Glomerular endothelial cell (primary cell): ENCODE data around the gene HADHA. TPM values are rescaled to one million over a fixed set of nuclear protein-coding genes. Genes with fewer than 3 reads are reported as not detected.
"Not testable (repeated sequence)": the region's sequence is repeated elsewhere in the genome, so short reads cannot be mapped to it uniquely, and the experiment has no call there.

Source experiments
- DNase-seq: peaks from one replicate; pipeline ENCODE4 v3.0.0-alpha.2; 2011; ENCODE audit warnings: low read depth, low spot score; ENCODE audit errors: extremely low read depth
- total RNA-seq: library from RNA; depleted of rRNA; stranded (reverse); fragments of >200 nt; gene quantifications from 2 replicates; pipeline ENCODE4 v1.2.3, GENCODE V29; 2015

Gene HADHA
- 144 and 152 TPM in 2 replicates for total RNA-seq

- no peak for DNase-seq
Observed at GRCh38 chr2:26244309-26245230, at the start of gene HADHA, which contains the start of gene HADHB. TSS of gene HADHA (minus strand) at chr2:26244632. CDS start at chr2:26244596, 36 bp downstream. TSS of gene HADHB (plus strand) at chr2:26244939. CDS start at chr2:26254255, 9,316 bp downstream.

GRCh38 chr2:26292646-26293045 lies 48.2 kb upstream of the HADHA start:
- no peak for DNase-seq

GRCh38 chr2:26290001-26290400 lies 45.6 kb upstream of the HADHA start:
- DNase-seq, result no peak

- no peak for DNase-seq
Observed at GRCh38 chr2:26285931-26286330, 41.5 kb upstream of the HADHA start.

- no peak for DNase-seq
Observed at GRCh38 chr2:26284132-26284531, 39.7 kb upstream of the HADHA start.

- DNase-seq, result no peak
Observed at GRCh38 chr2:26283606-26284005, 39.2 kb upstream of the HADHA start.

GRCh38 chr2:26281226-26281625 lies 36.8 kb upstream of the HADHA start:
- DNase-seq, result no peak

GRCh38 chr2:26279886-26280285 lies 35.5 kb upstream of the HADHA start:
- no peak for DNase-seq

GRCh38 chr2:26276484-26277227 lies 32.2 kb upstream of the HADHA start:
- no peak for DNase-seq

- DNase-seq, result peak; percentile 87
Observed at GRCh38 chr2:26274058-26274613, 29.7 kb upstream of the HADHA start.

GRCh38 chr2:26273501-26273900 lies 29.1 kb upstream of the HADHA start:
- DNase-seq, result no peak

- DNase-seq, result no peak
Observed at GRCh38 chr2:26270373-26270772, 25.9 kb upstream of the HADHA start.

- no peak for DNase-seq
Observed at GRCh38 chr2:26269571-26270158, 25.2 kb upstream of the HADHA start.

- DNase-seq, result not testable (repeated sequence)
Observed at GRCh38 chr2:26268670-26269385, 24.4 kb upstream of the HADHA start.

- no peak for DNase-seq
Observed at GRCh38 chr2:26268213-26268612, 23.8 kb upstream of the HADHA start.

GRCh38 chr2:26258836-26259235 lies 14.4 kb upstream of the HADHA start:
- not testable (repeated sequence) for DNase-seq

GRCh38 chr2:26255759-26256384 lies 11.4 kb upstream of the HADHA start:
- DNase-seq, result no peak

- no peak for DNase-seq
Observed at GRCh38 chr2:26251893-26252292, 7.5 kb upstream of the HADHA start.

GRCh38 chr2:26249625-26250024 lies 5.2 kb upstream of the HADHA start:
- no peak for DNase-seq

- no peak for DNase-seq
Observed at GRCh38 chr2:26246818-26247217, 2.4 kb upstream of the HADHA start.
